ENCODE measurements around the gene BCOR. TPM values are rescaled to one million over a fixed set of nuclear protein-coding genes. Genes with fewer than 3 reads are reported as not detected.

The BCOR gene
- total and polyA plus RNA-seq, 9 of the 15 experiments (the other 6 are each of a cell fraction or from before 2014, with no cell fraction given), result 27.5 to 113 (median 37.6) TPM

DNA sequence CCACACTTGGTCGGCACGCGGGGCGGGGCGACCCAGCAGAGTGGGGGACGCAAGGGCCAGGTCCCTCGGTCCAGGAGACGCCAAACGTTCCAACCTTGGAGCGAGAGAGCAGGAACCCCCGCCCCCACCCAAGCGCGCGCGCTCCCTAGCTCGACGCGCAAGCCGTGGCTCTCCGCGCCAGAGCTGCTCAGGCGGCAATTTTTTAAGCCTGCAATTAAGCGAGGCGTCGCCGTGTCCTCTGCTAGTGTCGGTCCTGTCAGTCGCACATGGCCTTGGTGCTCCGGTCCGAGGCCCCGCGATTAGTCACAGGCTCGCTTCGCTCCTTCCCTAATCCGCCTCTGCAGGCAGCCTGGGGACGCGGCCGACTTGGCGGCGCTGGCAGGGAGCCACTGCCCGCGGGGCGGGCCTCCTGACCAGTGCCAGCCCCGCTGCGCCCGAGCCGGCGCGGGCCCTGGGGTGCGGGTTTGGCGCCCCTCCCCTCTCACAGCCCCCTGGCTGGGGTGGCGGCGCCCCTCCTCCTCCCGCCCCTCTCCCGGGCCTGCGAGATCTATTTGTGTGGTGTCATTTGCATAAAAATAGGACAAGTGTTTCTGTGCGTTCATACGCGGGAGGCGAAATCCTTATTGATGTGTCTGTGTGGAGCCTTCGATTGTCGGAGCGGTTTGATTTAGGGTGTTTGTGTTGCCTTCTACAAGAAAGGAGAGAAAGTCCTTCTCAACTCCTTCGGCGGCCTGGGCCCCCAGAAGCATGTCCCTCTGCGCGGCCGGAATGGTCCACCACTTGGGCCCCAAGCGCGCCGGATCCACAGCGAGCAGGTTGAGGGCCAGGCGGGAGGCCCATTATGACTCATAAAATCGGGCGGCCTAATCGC is 9.8 kb upstream of the BCOR start (continued):
- TF ChIP-seq, protein P1, sequence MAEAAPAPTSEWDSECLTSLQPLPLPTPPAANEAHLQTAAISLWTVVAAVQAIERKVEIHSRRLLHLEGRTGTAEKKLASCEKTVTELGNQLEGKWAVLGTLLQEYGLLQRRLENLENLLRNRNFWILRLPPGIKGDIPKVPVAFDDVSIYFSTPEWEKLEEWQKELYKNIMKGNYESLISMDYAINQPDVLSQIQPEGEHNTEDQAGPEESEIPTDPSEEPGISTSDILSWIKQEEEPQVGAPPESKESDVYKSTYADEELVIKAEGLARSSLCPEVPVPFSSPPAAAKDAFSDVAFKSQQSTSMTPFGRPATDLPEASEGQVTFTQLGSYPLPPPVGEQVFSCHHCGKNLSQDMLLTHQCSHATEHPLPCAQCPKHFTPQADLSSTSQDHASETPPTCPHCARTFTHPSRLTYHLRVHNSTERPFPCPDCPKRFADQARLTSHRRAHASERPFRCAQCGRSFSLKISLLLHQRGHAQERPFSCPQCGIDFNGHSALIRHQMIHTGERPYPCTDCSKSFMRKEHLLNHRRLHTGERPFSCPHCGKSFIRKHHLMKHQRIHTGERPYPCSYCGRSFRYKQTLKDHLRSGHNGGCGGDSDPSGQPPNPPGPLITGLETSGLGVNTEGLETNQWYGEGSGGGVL (CRISPR knock-in tag; IDR thresholded peaks at IDR 0.05), result no peak
- no peak for TF ChIP-seq ZNF764 (CRISPR knock-in tag; IDR thresholded peaks at IDR 0.05; ENCODE audit: low read depth)
- no peak for TF ChIP-seq FOXA1 (IDR thresholded peaks at IDR 0.05; ENCODE audit: borderline replicate concordance)
- TF ChIP-seq RBBP5 (IDR thresholded peaks at IDR 0.05; ENCODE audit: borderline replicate concordance, insufficient read depth, low read length, poor library complexity, severe bottlenecking), result no peak
- TF ChIP-seq BACH1 (tag; IDR thresholded peaks at IDR 0.05), result 0 out of 2 replicates have a peak, but pooled peaks have one; percentile 53
- TF ChIP-seq MTA3 (IDR thresholded peaks at IDR 0.05; ENCODE audit: borderline replicate concordance), result 0 out of 2 replicates have a peak, but pooled peaks have one; percentile 37
- peak; percentile 67; the same call in 1 of the 2 replicates for TF ChIP-seq ZNF583 (CRISPR knock-in tag; IDR thresholded peaks at IDR 0.05)
- TF ChIP-seq, protein P2, sequence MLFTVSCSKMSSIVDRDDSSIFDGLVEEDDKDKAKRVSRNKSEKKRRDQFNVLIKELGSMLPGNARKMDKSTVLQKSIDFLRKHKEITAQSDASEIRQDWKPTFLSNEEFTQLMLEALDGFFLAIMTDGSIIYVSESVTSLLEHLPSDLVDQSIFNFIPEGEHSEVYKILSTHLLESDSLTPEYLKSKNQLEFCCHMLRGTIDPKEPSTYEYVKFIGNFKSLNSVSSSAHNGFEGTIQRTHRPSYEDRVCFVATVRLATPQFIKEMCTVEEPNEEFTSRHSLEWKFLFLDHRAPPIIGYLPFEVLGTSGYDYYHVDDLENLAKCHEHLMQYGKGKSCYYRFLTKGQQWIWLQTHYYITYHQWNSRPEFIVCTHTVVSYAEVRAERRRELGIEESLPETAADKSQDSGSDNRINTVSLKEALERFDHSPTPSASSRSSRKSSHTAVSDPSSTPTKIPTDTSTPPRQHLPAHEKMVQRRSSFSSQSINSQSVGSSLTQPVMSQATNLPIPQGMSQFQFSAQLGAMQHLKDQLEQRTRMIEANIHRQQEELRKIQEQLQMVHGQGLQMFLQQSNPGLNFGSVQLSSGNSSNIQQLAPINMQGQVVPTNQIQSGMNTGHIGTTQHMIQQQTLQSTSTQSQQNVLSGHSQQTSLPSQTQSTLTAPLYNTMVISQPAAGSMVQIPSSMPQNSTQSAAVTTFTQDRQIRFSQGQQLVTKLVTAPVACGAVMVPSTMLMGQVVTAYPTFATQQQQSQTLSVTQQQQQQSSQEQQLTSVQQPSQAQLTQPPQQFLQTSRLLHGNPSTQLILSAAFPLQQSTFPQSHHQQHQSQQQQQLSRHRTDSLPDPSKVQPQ (CRISPR knock-in tag; IDR thresholded peaks at IDR 0.05; ENCODE audit: borderline replicate concordance), result no peak
- TF ChIP-seq CREM (IDR thresholded peaks at IDR 0.05; ENCODE audit: low read depth), result peak; percentile 40; the same call in 1 of the 2 replicates
- TF ChIP-seq, protein P3, sequence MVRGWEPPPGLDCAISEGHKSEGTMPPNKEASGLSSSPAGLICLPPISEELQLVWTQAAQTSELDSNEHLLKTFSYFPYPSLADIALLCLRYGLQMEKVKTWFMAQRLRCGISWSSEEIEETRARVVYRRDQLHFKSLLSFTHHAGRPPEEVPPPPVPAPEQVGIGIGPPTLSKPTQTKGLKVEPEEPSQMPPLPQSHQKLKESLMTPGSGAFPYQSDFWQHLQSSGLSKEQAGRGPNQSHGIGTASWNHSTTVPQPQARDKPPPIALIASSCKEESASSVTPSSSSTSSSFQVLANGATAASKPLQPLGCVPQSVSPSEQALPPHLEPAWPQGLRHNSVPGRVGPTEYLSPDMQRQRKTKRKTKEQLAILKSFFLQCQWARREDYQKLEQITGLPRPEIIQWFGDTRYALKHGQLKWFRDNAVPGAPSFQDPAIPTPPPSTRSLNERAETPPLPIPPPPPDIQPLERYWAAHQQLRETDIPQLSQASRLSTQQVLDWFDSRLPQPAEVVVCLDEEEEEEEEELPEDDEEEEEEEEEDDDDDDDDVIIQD (CRISPR knock-in tag; IDR thresholded peaks at IDR 0.05), result 0 out of 2 replicates have a peak, but pooled peaks have one; percentile 9
- TF ChIP-seq PTTG1 (tag; IDR thresholded peaks at IDR 0.05; ENCODE audit: low read depth), result no peak
- no peak for TF ChIP-seq ZNF695 (CRISPR knock-in tag; IDR thresholded peaks at IDR 0.05)
- TF ChIP-seq XRCC4 (IDR thresholded peaks at IDR 0.05; ENCODE audit: extremely low read depth, insufficient read depth, insufficient read length), result no peak
- TF ChIP-seq, protein P4, sequence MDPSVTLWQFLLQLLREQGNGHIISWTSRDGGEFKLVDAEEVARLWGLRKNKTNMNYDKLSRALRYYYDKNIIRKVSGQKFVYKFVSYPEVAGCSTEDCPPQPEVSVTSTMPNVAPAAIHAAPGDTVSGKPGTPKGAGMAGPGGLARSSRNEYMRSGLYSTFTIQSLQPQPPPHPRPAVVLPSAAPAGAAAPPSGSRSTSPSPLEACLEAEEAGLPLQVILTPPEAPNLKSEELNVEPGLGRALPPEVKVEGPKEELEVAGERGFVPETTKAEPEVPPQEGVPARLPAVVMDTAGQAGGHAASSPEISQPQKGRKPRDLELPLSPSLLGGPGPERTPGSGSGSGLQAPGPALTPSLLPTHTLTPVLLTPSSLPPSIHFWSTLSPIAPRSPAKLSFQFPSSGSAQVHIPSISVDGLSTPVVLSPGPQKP (CRISPR knock-in tag; IDR thresholded peaks at IDR 0.05), result no peak
- no peak for TF ChIP-seq MIER1 (IDR thresholded peaks at IDR 0.05; ENCODE audit: low read depth)
